Kidney glomerular epithelial cell (primary cell): Measurements from ENCODE around the gene USP48.
"Not testable (repeated sequence)": the region's sequence is repeated elsewhere in the genome, so short reads cannot be mapped to it uniquely, and the experiment has no call there.

Experiments used
- DNase-seq: peaks from one replicate; lab custom pipeline; 2025; lab: John Stamatoyannopoulos, UW

USP48 gene

DNA sequence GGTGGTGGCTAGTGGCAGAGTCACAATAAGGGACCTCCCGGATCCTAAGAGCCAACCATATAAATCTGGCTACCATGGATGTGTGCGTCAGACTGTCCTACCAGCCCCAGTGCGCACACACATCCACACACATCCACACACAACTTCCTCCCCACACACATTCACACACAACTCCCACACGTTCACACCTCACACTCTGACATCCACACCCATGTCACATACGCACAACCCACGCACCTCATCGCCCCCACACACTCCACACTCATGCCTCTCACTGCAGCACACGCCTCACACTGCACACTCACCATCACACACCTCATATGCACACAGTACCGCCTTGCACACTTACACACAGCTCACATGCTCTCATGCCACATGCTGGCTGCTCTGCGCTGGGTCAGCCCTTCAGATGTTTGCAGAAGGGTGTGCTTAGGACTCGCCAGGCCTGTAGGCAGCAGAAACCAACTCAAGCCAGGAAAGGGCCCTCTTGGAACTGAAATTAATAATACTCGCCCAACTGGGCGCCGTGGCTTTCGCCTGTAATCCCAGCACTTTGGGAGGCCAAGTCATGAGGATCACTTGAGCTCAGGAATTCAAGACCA lies 32.1 kb upstream of the USP48 start:
- DNase-seq: no peak

DNA sequence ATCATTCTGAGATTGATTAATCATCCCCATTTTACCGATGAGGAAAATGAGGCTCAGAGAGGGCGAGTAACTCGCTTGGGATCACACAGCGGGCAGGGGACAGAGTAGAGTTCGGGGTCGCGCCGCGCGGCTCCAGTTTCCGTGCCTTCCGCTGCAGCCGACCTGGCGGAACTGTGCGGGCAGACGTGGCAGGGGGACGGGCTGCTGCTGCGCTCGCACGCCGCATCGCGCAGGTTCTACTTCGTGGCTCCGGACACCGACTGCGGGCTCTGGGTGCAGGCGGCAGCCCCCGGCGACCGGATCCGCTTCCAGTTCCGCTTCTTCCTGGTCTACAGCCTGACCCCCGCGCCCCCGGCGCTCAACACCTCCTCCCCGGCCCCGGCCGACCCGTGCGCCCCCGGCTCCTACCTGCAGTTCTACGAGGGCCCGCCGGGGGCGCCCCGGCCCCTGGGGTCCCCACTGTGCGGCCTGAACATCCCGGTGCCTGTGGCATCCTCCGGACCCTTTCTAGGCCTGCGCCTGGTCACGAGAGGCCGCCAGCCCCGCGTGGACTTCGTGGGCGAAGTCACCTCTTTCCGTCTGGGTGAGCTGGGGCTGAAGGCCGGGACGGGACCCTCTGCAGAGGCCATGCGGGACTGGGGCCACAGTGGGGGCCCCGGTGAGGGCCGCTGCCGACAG lies 31.4 kb upstream of the USP48 start:
- no peak for DNase-seq

- no peak for DNase-seq
Observed at GRCh38 chr1:21813542-21813941, 30.6 kb upstream of the USP48 start.

- DNase-seq: no peak
Observed at GRCh38 chr1:21811875-21812305, 28.9 kb upstream of the USP48 start, which contains the start of gene LDLRAD2. Gene LDLRAD2 (plus strand): TSS chr1:21812265. CDS start chr1:21812452, 187 bp downstream.

DNA sequence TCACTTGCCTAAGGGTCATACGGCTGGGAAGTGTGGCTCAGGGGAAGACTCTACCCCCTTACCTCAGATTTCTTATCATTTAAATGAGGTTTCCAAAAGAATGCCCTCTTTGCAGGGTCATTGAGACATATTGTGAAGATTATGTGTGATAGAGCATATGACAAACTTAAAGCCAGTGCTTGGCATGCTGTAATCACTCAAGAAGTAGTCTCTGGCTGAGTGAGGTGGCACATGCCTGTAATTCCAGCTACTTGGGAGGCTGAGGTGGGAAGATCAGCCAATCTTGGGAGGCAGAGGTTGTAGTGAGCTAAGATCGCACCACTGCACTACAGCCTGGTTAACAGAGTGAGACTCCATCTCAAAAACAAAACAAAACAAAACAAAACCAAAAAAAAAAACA lies 21.6 kb upstream of the USP48 start:
- DNase-seq: no peak

DNA sequence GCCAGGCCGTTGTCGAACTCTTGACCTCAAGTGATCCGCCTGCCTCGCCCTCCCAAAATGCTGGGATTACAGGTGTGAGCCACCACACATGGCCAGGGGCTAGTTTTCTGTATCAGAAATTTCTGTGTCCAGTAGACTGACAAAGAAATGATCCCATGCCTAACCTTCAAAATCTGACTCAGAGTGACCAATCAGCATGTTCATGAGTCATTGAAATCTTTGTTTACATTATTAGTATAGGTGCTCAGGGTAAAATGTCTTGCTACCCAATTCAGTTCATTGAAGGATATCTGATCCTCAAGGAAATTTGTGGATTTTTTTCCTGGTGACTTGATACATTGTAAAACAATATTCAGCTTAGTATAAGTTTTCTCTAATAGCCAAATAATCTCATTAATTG lies 18.2 kb upstream of the USP48 start:
- DNase-seq: peak; percentile 48

- no peak for DNase-seq
Observed at GRCh38 chr1:21799730-21800129, 16.8 kb upstream of the USP48 start.

GRCh38 chr1:21795075-21795474 lies 12.1 kb upstream of the USP48 start:
- no peak for DNase-seq

- DNase-seq: no peak
Observed at GRCh38 chr1:21794656-21795055, 11.7 kb upstream of the USP48 start.

DNA sequence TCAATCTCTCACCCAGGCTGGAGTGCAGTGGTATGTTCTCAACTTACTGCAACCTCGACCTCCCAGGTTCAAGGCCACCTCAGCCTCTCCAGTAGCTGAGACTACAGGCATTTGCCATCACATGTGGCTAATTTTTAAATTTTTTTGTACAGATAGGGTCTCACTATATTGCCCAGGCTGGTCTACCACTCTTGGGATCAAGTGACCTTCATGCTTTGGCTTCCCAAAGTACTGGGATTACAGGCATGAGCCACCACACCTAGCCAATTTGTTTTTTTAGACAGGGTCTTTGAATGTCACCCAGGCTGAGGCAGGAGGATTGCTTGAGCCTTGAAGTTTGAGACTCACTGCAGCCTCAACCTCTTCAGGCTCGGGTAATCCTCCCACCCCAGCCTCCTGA lies 10.2 kb upstream of the USP48 start:
- DNase-seq: no peak

DNA sequence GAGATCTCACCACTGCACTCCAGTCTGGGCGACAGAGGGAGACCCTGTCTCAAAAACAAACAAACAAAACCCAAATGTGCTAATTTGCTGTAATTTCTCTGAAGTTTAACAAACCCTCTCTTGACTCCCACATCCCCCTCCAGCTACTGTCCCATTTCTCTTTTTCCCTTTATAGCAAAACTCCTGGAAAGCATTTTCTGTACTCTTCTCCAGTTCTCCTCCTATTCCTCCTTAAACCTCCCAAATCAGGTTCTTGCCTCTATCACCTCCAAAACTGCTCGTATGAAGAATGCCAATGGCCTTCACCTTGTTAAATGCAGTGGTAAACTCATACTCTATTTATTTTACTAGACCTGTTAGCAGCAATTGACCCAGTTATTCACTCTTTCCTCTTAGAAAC lies 3.7 kb upstream of the USP48 start:
- no peak for DNase-seq

DNA sequence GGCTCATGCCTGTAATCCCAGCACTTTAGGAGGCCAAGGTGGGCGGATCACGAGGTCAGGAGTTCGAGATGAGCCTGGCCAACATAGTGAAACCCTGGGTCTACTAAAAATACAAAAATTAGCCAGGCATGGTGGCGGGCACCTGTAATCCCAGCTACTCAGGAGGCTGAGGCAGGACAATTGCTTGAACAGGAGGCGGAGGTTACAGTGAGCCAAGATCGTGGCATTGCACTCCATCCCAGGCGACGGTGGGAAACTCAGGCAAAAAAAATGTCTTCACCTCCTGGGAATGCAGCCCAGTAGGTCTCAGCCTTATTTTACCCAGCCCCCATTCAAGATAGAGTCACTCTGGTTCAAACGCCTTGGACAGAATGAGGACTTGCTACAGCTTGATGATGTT lies 2.8 kb upstream of the USP48 start:
- not testable (repeated sequence) for DNase-seq

DNA sequence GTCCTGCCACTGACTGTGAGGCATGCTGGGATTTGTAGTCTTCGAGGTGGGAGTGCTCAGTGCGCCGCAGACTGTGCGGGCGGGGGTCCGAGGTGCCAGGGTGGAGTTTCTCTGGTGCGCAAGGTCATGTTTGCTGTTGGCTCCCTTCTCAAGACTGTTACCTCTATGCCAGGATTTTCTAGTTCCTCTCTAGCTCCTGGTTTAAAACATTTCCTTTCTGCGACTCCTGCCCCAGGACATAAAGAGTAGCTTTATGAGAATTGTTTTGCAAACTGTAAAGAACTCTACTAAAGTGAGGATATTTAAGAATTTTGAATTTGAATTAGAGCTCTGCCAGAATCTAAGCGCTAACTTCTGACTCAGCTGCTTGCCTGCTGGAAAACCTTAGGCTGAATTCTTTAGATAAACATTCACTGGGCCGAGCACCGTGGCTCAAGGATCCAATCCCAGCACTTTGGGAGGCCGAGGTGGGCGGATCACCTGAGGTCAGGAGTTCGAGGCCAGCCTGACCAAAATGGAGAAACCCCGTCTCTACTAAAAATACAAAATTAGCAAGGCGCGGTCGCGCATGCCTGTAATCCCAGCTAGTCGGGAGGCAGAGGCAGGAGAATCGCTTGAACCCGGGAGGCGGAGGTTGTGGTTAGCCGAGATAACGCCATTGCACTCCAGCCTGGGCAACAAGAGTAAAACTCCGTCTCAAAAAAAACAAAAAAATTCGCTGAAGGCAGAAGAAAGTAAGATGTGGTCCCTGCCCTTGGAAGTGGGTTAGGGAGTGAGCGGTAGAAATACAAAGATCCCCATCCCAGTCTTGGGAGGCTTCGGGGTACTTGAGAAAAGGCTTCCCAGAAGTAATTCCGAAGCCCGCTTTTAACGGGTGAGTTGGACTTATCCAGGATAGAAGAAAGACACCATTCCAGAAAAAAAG lies 992 bp upstream of the USP48 start:
- peak; percentile 91 for DNase-seq

DNA sequence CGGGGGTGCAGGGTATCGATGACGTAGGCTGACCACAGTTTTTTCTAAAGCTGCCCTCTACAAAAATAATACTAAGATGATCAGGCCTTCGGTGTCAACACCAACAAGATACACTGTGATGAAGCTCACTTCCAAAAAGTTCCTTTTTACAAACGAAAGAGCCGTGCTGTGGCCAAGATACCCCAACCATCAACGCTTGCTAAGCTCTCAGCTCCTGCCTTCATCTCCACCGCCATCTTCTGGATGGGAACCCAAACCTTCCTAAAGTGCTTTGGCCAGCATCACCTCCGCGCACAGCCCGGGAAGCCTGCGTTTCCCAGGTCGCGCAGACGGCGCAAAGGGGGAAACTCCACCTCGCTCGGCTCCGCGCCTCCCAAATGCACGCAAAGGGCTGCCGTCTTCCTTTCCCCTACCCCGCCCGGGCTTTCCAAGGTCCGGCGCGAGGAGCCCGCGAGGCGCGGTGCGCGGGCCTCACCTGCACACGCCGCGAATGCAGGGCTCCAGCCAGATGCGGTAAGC lies 541 bp downstream of the USP48 start:
- DNase-seq: peak; percentile 47

DNA sequence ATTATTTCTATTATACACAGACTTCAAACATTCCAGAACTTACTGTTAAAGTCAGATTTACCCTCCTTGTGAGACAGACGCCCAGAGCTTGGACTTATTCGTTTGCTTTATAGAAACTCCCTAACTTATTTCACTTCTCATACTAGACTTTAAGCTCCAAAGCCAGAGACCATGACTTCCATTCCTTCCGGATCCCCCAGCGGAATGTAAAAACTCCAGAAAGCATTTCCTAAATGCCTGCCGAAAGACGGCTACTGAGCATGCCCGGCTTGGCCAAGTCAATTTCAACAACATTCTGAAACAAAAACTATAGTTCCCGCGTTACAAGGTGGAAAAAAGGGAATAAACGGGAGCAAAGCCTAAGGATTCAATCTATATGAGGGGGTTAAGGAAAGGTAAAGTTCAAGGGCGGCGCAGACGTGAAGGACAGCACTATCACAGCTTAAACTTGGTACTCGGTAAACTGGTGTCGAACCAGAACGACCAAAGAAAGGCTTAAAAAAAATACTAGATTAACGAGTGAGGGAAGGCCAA lies 1.1 kb downstream of the USP48 start:
- peak; percentile 28 for DNase-seq

DNA sequence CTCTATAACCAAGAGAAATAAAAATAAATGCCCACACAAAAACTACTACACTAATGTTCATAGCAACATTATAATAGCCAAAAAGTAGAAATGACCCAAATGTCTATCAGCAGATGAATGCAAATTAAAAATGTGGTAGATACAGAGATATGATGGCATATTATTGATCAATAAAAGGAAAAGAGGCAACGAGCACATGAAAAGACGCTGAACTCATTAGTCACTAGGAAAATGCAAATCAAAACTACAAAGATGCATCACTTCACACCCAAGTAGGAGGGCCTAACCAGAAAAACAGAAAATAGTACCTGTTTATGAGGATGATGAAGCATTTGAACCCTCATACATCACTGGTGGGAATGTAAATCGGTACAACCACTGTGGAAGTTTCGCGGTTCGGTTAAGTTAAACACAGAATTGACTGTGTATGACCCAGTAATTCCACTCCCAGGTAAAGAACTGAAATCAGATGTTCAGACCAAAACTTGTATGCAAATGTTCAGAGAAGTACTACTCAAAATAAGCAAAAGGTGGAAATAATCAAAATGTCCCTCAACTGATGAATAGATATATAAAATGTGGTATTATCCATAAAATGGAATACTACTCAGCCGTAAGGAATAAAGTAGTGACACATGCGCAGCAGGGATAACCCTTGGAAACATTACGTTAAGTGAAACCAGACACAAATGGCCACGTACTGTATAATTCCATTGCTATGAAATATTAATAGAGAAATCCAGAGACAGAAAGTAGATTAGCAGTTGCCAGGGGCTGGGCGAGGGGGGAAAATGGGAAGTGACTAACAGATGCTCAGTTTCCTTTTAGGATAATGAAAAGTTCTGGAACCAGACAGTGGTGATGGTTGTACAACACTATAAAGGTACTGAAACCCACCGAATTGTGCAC lies 3.1 kb downstream of the USP48 start:
- DNase-seq: no peak

- DNase-seq: no peak
Observed at GRCh38 chr1:21778405-21778727, 4.6 kb downstream of the USP48 start.

DNA sequence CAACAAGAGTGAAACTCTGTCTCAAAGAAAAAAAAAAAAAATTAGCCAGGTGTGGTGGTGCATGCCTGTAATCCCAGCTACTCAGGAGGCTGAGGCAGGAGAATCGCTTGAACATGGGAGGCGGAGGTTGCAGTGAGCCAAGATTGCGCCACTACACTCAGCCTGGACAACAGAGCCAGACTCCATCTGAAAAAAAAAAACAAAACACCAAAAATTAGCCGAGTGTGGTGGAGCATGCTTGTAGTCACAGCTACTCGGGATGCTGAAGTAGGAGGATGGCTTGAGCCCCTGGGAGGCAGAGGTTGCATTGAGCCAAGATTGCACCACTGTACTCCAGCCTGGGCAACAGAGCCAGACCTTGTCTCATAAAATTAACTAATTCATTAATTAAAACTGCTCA lies 6.0 kb downstream of the USP48 start:
- not testable (repeated sequence) for DNase-seq

GRCh38 chr1:21775985-21776562 lies 6.9 kb downstream of the USP48 start:
- no peak for DNase-seq

GRCh38 chr1:21775550-21775914 lies 7.4 kb downstream of the USP48 start:
- DNase-seq: no peak
